GM19468 (cell line): Measurements from ENCODE around the gene PRKAG2.

Experiments used
- ATAC-seq: cut with Tn5 transposase; IDR thresholded peaks from one replicate; pipeline ENCODE4 v1.9.1; 2021; ENCODE audit warnings: mild to moderate bottlenecking, moderate library complexity, moderate number of reproducible peaks; ENCODE audit not compliant: unreplicated experiment; ENCODE audit errors: extremely low read depth

PRKAG2 gene

DNA sequence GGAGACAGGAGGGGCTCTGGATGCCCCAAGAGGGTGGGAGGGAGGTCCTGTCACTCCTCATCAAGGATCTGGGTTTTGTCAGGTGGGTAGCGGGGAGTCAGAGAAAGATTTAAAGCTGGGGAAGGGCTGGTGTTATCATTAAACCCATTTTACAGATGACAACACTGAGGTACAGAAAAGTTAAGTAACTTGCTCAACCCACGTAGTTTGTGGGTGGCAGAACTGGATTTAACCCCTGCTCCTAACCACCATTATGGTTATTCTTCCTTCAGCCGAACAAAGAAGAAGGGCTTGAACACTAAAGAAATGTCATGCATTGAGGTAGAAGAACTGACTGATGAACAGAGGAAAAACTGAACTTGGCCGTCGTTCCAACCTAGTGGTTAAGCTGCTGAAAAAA lies 24.9 kb upstream of the PRKAG2 start:
- ATAC-seq: no peak

DNA sequence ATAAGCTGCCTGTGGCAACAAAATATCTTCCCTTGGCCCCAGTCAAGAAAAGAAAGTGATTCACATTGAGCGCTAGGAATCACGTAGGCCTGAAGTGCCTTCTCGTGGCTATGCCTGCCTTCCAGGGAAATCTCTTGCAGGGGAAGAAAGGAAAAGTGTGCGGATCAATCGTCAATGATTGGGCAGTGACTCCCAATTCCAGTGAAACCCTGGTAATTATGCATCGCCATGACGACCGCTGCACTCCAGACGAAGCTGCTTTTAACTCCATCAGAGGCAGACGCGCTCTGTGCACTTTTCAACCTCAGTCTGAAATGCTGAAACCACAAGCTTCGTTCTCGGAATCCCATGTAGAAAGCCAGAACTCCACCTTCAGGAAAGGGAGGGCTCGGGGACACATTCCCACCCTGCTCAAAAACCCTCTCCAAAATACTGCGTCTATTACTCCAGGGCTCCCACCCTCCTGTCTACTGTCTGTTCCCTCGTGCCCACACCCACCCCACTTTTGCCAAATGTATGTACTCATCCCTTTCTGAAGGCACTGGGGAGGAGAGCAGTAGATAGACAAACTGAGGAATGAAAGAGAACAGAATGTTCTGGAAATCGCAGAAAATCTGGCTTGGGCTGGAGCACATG lies 24.2 kb upstream of the PRKAG2 start:
- no peak for ATAC-seq

DNA sequence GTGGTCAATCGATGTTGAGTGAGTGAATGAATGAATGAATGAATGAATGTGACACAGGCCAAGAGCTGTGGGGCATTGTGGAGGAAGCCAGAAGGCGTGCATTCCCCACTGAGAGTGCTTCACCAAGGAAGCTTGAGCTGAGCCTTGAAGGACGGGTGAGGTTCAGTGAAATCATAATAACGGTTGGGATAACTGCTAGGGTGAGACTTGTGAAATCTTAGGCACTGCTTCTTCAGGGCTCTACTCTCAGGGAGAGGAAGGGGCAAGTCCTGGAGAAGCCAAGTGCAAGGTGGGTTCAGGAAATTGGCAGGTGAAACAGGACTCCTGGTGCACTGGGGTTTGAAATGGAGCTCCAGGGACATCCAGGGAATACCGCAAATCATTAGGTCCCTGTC lies 23.7 kb upstream of the PRKAG2 start:
- no peak for ATAC-seq

GRCh38 chr7:151899513-151900360 lies 22.8 kb upstream of the PRKAG2 start:
- no peak for ATAC-seq

DNA sequence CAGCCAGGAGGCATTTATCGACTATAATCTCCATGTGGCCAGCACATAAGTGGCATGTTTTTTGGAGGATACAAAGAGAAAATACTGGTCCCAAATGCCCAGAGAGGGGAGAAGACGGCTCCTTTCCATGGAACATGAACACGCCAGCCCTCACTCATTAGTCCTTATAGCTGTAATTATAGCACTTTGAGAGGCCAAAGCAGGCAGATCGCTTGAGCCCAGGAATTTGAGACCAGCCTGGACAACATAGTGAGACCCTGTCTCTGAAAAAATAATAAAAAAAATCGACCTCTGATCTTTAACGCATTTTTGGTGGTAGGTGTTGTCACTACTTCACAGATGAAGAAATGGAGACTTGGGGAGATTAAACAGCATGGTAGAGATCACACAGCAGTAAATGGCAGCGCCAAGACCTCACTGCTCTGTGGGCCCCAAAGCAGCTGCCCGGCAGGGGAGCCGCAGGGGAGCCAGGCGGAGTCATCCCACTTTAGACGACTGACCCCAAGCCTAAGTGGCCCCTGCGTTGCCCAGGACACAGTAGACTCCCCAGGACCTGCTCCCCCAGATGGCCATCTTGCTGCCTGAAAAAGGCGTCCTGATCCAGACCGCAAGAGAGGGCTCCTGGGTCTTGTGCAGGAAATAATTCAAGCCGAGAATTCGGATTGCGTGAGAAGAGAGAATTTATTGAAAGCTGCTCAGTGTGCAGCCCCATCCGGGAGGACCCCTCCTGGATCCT lies 21.2 kb upstream of the PRKAG2 start:
- ATAC-seq: no peak

GRCh38 chr7:151897161-151897731 lies 20.3 kb upstream of the PRKAG2 start:
- no peak for ATAC-seq

GRCh38 chr7:151896486-151896885 lies 19.6 kb upstream of the PRKAG2 start:
- no peak for ATAC-seq

- no peak for ATAC-seq
Observed at GRCh38 chr7:151896086-151896485, 19.2 kb upstream of the PRKAG2 start.

- ATAC-seq: no peak
Observed at GRCh38 chr7:151895631-151896031, 18.7 kb upstream of the PRKAG2 start.

- ATAC-seq: no peak
Observed at GRCh38 chr7:151895008-151895630, 18.2 kb upstream of the PRKAG2 start.

DNA sequence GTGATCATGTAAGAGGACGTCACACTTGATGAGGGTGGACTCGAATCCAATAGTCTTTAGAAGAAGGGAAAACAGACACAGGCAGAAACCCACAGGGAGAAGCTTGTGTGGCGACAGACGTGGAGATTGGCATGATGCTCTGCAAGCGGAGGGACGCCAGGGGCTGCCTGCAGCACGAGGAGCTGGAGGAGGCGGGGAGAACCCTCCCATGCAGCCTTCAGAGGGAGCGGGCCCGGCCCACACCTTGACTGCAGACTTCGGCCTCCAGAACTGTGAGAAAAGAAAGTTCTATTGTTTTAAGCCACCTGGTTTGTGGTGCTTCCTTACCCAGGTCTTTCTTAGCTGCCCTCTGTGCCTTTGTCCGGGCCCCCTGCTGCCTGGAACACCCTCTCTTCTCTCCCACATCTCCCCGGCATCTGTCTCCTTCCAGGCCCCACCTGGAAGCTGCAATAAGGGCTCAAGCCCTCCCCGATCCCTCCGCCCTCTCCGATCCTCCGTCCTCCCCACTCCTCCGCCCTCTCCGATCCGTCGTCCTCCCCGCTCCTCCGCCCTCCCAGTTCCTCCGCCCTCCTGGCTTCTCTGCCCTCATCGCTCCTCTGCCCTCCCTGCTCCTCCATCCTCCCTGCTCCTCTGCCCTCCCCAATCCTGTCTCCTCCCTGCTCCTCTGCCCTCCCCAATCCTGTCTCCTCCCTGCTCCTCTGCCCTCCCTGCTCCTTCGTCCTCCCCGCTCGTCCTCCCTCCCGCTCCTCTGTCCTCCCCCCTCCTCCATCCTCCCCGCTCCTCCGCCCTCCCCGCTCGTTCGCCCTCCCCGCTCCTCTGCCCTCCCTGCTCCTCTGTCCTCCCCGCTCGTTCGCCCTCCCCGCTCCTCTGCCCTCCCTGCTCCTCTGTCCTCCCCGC lies 17.4 kb upstream of the PRKAG2 start:
- ATAC-seq: no peak

- ATAC-seq: no peak
Observed at GRCh38 chr7:151893405-151893923, 16.5 kb upstream of the PRKAG2 start.

GRCh38 chr7:151891753-151892152 lies 14.8 kb upstream of the PRKAG2 start:
- ATAC-seq: no peak

- no peak for ATAC-seq
Observed at GRCh38 chr7:151891182-151891581, 14.3 kb upstream of the PRKAG2 start.

DNA sequence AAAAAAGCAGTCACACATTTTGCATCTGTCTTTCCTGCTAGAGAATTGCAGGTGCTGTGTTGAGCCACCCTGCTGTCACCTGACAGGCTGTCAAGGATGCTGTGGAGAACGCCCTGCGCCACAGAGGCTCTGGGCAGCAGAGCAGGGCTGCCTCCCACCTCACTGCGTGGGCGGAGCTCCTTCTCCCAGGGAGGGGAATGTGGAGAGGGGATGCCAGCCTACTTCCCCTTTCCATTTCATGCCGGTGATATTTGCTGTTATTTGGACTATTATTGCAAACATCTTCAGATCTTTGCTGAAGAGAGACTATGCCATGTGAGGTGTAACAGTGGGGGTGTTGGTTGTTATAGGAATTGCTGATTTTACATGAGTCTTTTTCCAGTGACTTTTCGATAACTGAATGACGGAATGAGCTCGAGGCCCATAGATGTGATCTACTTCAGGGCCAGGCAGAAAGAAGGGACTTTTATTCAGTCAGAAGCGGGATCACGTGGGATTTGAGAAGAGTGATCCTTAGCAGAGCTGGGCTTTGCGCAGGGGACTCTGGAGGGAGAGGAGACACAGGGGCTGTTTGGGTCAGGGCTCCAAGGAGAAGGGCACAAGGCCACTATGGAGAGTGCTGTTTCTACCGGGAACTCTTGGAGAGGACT lies 13.6 kb upstream of the PRKAG2 start:
- no peak for ATAC-seq

DNA sequence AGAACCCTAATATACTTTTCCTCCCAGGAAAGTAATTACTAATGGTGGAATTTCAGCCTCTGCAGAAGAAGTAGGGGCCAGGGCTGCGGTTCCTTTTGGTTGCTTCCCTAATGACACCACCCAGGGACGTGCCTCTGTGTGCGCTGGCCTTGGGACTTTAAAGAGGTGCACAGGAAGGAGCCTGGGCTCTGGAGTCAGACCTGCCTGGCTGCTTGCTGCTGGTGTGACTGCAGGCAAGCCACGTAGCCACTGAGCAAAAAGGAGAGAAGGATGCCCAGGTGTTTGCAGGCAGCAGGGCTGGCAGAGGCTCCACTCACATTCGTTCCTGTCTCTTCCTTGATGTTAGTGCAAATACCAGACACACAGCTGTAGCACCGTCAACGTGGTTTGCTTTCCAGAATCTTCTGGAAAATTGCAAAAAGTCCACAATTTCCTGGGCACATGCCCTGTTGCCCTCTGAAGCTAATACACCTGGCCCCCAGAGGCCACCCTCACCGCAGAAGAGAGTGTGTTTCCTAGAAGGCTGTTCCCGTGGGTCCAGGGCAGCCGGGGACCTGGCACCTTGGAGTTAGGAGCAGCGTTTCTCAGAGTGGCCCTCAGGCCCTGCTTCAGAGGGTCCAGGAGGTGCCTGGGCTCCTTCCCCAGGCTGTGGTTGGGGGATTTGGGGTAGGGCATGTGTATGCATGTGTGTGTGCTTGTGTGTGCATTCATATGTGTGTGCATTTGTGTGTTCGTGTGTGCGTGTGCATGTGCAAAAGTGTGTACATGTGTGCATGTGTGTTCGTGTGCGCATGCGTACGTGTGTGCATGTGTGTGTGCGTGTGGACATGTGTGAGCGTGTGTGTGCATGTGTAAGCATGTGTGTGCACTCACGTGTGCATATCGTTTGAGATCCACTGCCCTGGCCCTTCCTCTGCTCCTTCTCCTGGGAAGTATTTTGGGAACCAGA lies 12.8 kb upstream of the PRKAG2 start:
- ATAC-seq: no peak
